Stimulated activated CD8-positive, alpha-beta memory T cell treated with anti-CD3 and anti-CD28 coated beads, Interleukin-7, amount 100 ng/mL, for 1 hour (primary cell): Measurements from ENCODE around the gene CTBS.
"Not testable (repeated sequence)": the region's sequence is repeated elsewhere in the genome, so short reads cannot be mapped to it uniquely, and the experiment has no call there.

ENCODE experiments used
- DNase-seq, 2 donors: peaks; one replicate each; pipeline ENCODE4 v3.0.0-alpha.2; 2020; ENCODE audit warnings: low read depth in 2 of 2

CTBS gene

DNA sequence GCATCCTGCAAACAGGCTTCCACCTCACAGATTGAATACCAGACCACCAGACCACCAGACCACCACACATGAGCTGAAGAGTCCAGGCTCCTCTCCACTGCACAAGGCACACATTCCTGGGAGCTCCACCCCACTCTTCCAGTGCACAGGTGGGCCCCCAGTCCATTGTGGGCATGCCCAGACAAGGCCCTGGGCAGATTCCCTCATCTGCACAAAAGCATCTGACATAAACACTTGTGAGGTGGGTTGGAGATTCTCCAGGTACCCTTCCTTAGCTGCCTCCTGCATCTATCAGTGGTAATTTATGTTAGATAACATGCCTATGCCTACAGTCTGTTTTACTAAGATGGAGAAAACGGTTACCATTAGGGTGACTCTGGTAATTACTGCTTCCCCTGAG lies 11.6 kb upstream of the CTBS start:
- no peak for DNase-seq

DNA sequence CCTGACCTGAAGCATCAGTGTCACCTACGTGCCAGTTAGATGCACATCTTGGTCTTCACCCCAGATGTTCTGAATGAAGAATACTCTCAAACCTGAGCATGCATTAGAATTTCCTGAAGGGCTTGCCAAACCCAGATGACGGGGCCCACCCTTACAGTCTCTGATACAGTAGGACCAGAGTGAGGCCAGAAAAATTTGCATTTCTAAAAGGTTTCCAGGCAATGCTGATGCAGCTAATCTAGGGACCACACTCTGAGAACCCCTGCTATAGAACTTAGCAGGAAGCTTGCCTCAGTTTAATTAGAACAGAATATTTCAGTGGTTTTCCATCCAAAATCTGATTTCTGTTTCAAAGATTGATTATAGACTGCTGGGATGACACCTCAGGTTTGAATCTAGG lies 9.9 kb upstream of the CTBS start:
- no peak for DNase-seq

DNA sequence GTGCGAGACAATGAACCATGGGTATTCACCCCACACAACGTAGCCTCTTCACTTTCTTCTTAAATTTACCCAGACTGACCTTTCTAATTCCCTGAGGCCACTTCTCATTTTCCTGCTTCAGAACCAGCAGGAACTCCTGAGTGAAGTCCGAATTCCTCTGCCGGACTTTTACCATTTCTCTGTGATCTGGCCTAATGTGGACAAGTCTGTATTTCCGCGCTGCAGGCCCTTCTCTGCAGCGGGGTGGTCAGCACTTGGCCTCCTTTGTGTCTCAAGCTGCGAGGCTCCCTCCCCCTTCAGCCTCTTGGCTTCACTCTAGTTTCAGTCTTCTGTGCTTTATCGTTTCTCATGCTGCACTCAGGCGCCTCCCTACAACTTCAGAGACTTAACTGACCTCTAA lies 9.4 kb upstream of the CTBS start:
- no peak for DNase-seq

DNA sequence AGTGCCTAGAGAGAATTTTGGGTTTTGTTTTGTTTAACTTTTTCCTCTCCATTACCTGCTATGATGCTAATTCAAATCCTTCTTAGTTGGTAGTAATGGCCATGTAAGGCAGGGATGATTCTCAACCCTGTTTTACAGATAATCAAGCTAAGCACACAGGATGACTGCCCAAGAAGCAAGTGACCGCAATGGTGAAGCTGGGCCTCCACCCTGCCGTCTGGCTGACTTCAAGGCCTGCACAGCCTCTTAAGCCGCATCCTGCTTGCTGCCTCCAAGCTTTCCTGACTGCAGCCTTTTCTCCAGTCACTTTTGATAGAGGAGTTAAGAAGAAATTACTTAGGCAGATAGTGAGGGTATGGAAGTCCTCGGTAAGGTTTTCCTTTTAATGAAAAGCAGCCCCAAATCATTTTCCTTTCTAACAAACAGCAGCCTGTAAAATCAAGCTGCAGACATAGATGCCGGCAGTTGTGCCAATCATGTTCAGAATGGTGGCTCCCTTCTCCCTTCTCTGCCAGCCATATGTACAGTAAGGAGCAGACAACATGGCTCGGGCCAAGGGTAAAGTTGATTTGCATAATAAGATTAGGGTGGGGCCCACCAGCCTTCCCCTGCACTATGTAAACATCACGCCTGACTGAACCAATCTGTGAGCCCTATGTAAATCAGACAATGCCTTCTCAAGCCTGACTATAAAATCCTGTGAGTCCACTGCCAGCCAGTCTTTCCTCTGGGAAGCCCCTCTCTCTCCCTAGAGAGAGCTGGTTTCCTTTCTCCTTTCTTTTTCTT lies 8.8 kb upstream of the CTBS start:
- DNase-seq = no peak

DNA sequence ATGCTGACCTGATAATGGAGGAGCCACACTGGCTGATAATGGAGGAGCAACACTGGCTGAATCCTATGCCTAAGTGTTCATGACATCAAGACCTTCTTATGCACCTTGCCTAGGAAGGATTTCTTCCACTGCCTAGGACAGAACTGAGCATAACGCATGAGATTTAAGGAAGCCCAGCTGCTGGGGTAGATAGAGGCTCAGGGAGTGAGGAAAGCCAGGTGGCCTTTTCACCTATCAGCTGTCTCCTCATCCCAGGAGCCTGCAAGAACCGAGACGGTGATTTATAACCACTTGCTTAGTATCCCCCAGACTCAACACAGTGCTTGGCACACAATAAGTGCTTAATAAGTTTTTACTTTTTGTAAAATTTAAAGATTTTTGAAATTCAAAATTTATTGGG lies 7.4 kb upstream of the CTBS start:
- no peak for DNase-seq

DNA sequence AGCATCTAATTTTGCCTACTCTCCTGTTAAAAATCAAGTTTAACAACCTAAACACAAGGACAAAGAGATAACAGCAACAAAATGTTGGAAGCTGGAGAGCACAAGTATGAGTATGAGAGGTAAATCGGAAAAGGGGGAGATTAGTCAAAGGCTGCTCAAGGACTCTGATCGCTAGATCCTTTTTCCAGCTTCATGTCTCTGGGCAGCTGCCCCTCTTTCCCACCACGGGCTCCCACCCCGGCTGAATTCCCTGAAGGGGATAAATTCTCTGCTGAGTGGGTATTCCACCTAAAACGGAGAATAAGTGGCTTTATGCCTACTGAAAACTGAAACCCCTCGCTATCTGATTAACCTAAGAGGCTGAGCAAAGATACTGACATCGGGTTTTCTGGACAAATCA lies 696 bp upstream of the CTBS start:
- no peak for DNase-seq

DNA sequence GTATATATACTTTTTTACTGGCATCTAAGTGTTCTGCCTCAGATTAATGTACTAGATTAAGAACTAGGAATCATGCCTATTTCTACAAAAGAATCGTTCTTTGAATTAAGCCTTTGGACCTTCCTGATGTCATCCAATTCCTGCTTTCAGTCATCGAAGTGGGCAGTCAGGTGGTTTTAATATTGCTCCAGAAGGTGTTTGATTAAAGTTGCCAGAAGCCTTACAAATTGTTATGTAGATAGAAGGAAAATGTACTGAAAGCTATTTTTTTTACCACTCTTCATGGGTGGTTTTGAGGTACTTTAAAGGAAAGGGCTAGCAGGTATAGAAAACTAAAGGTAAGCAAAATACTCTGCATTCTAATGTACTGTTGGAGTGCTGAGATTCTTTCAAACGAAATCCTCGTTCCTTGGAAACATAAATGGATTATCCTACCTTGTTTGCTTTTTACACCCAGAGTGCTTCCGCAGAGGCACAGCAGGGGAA lies 716 bp downstream of the CTBS start:
- no peak for DNase-seq

DNA sequence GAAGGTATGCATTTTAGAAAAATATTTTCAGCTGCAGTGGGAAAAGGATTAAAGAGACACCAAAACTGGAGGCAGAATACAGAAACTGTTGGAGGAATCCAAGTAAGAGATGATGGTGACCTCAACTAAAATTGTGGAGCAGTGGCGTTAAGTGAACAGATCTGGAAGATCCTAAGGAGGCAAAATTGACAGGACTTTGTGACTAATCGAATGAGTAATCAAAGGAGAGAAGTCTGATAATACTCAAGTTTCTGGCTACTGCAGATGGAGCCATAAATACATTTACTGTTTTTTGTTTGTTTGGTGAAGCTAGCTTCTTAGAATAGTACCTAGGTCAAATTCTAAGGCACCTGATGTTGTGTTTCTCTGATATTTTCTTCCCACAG lies 3.1 kb downstream of the CTBS start:
- DNase-seq = no peak

DNA sequence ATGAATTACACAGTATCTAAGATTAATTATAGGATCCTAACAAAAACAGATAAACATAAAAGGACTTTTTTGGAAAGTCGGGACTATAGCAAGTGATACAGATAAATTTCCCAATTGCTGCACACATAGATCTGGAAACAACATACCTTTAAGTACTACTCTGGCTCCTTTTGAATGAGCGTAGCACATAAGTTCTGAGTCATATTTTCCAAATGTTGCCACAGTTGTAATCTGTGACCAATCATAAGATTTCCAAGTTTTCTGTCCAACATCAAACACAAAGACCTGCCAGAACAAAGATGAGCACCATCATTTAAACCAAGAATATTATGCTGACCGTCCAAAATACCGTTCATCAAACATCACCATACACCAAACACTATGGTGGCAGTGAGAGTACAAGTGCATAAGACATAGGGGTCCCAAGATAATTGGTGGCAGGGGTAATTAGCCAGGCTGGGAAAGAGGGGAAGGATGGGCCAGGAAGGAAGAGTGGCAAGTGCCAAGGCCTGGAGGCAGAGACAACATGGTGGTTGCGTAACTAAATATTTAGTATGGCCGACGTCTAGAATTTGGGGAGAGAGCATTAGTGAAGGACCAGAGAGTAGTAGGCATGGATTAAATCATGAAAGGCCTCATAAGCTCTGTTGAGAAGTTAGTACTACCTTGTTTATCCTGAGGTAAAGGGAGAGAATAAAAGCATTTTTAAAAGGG lies 3.6 kb downstream of the CTBS start:
- DNase-seq = no peak

DNA sequence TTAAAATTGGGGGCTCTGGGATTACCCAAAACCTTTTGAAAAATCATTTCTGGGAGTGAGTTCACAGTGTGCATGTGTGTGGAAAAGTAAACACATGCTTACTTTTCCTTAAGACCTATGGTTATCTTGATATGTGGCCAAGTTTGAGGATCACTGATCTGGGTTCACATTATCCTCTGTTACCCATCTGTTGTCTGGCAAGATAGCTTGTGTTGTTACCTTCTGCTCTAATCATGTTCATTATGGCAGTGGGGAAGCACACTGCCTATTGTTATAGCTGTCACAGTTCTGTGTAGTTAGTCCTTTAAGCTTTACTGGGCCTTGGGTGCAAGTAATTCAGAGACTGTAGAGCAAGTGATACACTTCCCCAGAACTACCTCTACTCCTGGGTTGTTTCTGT lies 5.0 kb downstream of the CTBS start:
- no peak for DNase-seq

DNA sequence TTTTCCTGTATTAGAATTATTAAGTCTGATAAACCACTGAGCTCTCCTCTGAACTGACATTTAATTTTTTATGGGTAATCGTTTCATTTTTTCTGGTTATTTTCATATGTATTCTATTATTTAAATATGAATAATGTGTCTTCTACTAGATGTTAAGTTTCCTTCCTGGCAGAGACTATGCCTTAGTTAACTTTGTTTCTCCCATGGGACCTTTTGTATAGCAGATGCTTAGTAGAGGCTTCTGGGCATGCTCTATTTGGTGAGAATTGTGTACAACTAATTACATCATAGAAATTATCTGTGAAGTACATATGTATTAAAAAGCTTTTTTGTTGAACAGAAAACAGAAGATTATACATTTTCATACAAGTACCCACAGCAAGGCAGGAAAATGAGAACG lies 23.4 kb downstream of the CTBS start:
- no peak for DNase-seq

DNA sequence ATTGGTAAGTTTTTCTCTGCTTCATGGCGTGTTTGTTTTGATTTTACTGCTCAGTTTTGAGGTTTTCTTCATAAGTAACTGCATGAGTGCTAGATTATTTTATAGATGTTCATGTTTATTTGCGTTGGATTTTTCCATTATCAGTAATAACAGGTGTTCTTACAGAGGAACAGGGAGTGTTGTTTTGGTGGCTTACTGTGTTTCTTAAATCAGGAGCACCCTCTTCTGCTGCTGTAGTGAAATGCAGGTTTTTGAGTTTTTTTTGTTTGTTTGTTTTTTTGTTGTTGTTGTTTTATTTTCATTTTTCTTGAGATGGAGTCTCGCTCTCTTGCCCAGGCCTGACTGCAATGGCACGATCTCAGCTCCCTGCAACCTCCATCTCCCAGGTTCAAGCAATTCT lies 32.6 kb downstream of the CTBS start:
- DNase-seq = no peak

DNA sequence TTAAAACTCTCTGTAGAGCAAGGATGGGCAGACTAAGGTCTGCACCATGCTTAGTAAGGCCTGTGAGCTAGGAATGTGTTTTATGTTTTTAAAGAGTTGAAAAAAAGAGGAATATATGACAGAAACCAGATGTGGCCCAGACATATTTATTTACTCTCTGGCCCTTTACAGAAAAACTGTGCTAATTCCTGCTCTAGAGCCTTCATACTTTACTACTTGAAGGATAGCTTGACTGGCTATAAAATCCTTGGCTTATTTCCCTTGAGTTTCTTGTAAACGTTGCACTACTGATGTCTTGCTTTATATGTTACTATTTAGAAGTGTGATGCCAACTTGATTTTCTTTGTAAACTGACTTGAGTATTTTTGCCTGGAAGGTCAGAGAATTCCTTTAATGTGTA lies 33.5 kb downstream of the CTBS start:
- no peak for DNase-seq

DNA sequence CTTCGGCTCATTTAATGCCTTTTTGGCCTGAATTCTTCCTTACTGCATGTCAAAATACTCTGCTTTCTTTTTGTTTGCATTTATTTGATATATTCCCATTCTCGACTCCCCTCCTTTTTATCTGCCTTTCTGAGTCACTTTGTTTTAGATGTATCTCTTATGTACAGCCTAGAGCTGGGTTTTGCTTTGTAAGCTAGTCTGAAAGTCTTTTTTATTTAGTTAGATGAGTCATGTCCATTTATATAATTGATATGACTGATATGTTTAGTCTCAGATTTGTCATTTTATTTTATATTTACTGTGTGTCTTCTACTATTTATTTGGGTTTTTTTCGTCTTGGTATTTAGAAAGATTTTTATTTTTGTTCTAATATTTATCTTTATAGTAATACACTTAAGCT lies 34.3 kb downstream of the CTBS start:
- no peak for DNase-seq

DNA sequence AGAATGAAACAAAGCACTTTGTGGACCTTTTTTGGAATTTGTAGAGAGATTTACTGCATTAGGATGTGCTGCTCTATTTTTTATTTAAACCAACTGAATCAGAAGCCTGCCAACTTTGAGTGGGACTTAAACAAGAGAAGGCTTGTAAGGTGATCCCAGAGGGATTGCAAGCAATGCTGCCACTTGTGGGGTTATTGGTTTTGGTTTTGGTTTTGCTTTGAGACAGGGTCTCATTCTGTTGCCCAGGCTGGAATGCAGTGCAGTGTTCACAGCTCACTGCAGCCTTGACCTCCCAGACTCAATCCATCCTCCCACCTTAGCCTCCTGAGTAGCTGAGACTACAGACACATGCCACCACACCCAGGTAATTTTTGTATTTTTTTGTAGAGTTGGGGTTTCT lies 35.6 kb downstream of the CTBS start:
- no peak for DNase-seq

DNA sequence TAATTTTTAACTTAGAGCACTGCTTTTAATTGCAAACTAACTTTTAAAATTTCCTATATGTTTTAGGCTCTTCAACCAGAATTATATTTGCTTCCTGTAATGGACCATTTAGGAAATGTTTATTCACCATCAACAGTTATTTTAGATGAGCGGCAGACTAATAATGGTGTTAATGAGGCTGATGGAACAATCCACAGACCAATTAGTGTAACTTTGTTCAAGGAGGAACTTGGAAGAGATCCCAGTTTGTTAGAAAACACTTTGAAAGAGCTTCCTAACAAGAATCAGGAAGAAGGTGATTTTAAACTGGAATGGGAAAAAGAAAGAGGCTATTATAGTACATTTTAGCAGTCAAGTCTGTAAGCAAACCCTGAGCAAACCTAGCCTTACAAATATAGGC lies 48.5 kb downstream of the CTBS start:
- no peak for DNase-seq

DNA sequence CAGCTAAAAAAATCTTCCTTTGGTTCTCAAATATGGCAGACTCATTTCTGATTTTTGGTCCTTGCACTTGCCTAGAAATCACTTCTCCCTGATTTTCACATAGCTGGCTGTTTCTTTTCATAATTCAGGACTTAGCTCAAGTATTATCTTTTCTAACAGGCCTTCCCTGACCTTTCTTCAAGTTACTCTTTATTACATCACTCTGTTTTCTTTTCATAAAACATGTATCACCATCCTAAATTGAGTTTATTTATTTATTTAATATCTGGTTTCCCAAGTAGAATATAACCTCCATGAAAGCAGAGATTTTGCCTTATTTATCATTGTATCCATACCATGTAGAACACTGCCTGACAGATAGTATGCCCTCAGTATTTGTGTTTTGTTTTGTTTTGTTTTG lies 49.6 kb downstream of the CTBS start:
- no peak for DNase-seq

DNA sequence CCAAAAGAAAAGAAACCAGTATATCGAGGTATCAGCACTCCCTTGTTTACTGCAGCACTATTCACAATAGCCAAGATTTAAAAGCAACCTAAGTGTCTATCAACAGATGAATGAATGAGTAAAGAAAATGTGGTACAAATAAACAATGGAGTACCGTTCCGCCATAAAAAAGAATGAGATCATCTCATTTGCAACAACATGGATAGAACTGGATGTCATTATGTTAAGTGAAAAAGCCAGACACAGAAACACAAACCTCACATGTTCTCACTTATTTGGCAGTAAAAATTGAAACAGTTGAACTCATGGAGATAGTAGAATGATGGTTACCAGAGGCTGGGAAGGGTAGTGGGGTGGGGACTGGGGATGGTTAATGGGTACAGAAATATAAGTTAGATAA lies 63.6 kb downstream of the CTBS start:
- no peak for DNase-seq

DNA sequence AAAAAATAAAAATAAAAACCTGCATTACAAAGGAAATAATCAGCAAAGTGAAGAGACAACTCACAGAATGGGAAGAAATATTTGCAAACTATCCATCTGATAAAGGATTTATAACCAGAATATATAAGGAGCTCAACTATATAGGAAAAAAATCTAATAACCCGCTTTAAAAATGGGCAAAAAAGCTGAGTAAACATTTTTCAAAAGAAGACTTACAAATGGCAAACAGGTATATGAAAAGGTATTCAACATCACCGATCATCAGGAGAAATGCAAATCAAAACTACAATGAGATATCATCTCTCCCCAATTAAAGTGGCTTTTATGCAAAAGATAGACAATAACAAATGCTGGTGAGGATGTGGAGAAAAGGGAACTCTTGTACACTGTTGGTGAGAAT lies 64.1 kb downstream of the CTBS start:
- no peak for DNase-seq

DNA sequence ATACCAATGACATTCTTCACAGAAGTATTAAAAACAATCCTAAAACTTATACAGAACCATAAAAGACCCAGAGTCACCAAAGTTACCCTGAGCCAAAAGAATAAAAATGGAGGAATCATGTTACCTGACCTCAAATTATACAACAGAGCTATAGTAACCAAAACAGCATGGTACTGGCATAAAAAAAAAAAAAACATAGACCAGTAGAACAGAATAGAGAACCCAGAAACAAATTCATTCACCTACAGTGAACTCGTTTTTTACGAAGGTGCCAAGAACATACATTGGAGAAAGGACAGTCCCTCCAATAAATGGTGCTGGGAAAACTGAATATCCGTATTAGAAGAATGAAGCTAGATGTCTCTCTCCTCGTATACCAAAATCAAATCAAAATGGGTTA lies 65.2 kb downstream of the CTBS start:
- DNase-seq = no peak

DNA sequence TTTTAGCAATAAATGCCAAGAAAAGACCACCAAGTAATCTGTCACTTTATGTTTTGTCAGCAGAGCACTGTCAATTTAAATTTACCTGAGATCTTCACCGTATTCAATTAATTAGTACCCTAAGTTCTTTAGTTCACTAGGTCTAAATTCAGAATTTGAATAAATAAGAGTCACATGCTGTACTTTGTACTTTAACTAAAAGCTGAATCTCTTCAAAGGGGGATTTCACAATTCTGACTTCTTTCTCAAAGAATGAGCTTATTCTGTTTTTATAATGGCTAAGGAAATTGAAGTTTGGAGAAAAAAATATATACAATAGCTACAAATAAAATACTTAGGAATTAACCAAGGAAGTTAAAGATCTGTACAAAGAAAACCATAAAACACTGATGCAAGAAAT lies 65.7 kb downstream of the CTBS start:
- DNase-seq = no peak

DNA sequence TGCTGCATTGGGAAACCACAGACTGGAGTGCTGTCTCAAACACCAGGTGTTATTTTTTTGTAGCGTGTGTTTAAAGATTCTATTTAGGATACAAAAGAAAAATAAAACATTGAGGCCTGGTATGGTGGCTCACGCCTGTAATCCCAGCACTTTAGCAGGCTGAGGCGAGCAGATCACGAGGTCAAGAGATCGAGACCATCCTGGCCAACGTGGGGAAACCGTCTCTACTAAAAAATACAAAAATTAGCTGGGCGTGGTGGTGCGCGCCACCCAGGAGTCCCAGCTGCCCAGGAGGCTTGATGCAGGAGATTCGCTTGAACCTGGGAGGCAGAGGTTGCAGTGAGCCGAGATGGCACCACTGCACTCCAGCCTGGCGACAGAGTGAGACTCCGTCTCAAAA lies 66.4 kb downstream of the CTBS start:
- DNase-seq = not testable (repeated sequence)

DNA sequence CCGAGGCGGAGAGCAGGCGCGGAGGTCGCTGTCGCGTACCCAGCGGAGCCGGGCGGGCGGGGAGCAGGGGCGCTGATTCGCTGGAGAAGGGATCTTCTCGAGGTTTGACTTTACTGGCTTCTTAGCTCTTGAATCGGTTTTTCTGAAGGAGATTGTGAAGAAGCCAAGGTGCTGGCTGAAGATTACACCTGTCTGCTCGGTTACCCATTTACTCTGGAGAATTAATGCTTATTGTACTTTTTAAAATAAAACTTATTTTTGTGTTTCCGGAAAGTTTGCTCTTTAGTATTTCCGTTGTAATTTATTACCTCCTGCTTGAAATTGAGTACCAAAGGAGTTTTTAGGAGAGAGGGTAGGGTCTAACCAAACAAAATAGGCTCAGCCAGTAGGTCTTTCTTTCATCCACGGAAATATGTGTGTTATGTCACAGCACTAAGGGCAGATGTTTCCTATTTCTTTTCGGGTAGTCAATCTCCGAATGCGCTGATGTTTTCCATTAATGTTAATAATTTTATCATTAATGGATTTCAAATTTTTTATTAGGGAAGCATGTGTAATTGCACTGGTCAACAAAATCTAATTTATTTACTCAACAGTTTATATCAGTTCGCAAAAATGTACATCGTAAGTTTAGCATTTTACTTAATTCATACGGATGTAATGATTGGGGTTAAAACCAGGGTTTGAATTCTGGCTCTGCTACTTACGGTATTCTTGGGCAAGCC lies 67.3 kb downstream of the CTBS start:
- no peak for DNase-seq
